ENCODE measurements around the gene MRPL44. TPM values are rescaled to one million over a fixed set of nuclear protein-coding genes. Genes with fewer than 3 reads are reported as not detected.

Gene MRPL44
- 23.7 and 25.4 TPM in 2 replicates for total RNA-seq

GRCh38 chr2:223957092-223957851, at the start of gene MRPL44:
Gene MRPL44 (plus strand): TSS chr2:223957463. CDS start chr2:223957473, 10 bp downstream.

DNA sequence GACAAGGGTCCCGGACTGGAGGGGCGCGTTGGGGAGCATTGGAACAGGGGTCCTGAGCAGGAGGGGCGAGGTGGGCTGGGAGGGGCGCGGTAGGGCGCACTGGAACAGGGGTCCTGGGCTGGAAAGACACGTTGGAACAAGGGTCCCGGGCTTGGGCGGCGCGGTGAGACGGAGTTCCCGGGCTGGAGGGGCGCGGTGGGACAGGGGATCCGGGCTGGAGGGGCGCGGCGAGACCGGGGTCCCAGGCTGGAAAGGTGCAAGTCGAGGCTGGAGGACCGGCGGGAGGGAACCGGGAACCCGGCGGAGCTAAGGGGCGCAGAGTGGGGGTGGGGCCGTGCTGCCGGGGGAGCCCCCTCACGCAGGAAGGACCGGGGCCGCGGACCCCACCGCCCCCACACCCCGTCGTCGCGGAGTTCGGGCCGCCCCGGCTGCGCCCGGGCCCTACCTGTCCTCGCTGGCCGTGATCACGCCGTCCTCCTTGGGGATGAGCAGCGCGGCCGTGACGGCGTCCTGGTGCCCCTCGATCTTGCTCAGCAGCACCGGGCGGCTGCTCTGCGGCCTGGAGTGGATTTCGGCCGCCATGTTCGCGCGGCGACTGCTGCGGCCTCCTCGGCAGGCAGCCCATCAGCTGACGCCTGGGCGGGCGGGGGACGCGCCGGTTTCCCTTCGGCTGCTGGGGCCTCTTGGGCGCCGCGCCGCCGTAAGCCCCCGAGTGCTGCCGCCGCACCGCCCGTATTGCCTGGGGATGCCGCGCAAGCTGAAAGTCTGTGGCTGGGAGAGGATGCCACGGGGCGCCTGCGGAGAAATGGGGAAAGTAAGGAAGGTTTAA, 12.3 kb upstream of the MRPL44 start, which contains the start of gene WDFY1:
Gene WDFY1, minus strand, starts transcription at position 633 of the 829 bp plus-strand sequence. Its CDS starts 51 bp downstream, at position 582.

Other genes starting within 250 kb of the MRPL44 start
- 2.6 and 3.5 TPM in 2 replicates for gene AP1S3, start 119.9 kb upstream of the MRPL44 start, total RNA-seq
- 128 and 161 TPM in 2 replicates for gene WDFY1, start 12.1 kb upstream of the MRPL44 start, total RNA-seq
- 732 and 819 TPM in 2 replicates for gene SERPINE2, start 81.8 kb downstream of the MRPL44 start, total RNA-seq

All from hair follicle dermal papilla cell (primary cell).